ENCODE results near the gene DENND4A.

DNA sequence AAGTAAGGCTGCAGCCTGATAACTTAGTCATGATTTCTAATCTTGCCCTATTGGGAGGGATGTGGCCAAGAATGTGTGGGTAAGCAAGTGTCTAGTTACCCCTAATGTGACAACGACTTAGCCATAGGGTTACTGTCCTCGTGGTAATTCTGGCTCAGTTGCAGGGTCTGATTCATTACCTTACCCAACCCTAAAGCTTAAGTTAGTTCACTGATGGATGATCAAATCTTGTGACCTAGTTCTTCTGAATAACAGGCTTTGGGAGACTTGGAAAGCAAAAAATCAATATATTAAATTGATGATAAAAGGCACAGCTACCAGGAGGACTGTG is 179.5 kb downstream of the DENND4A start:
- TF ChIP-seq, protein P1, sequence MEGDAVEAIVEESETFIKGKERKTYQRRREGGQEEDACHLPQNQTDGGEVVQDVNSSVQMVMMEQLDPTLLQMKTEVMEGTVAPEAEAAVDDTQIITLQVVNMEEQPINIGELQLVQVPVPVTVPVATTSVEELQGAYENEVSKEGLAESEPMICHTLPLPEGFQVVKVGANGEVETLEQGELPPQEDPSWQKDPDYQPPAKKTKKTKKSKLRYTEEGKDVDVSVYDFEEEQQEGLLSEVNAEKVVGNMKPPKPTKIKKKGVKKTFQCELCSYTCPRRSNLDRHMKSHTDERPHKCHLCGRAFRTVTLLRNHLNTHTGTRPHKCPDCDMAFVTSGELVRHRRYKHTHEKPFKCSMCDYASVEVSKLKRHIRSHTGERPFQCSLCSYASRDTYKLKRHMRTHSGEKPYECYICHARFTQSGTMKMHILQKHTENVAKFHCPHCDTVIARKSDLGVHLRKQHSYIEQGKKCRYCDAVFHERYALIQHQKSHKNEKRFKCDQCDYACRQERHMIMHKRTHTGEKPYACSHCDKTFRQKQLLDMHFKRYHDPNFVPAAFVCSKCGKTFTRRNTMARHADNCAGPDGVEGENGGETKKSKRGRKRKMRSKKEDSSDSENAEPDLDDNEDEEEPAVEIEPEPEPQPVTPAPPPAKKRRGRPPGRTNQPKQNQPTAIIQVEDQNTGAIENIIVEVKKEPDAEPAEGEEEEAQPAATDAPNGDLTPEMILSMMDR (IDR thresholded peaks at IDR 0.05; ENCODE audit: insufficient read depth, low read depth, low read length) = no peak
- TF ChIP-seq EZH2 (IDR thresholded peaks at IDR 0.05; ENCODE audit: insufficient read depth, low read length) = no peak
